Gastroesophageal sphincter (tissue), 4 donors: ENCODE measurements around the gene LNX2. TPM values are rescaled to one million over a fixed set of nuclear protein-coding genes. Genes with fewer than 3 reads are reported as not detected.

ENCODE experiments used
- ATAC-seq: fragments of 150-250 bp; one replicate; pipeline ENCODE4 v1.9.1; 2016; ENCODE audit warnings: mild to moderate bottlenecking, moderate library complexity
- H3K27ac ChIP-seq, 4 donors: fragments of 200-600 bp; sonication (generic) in 3 of 4; 1 replicate in 3 of 4; 2 replicates in 1 of 4; pipeline ENCODE4 v1.5.1; 2016 to 2019
- H3K27me3 ChIP-seq: fragments of 200-600 bp; sonication (generic); one replicate; pipeline ENCODE4 v1.5.1; 2019
- H3K36me3 ChIP-seq, 2 donors: fragments of 200-600 bp; sonication (generic); one replicate each; pipeline ENCODE4 v1.5.1; 2019; ENCODE audit warnings: control low read depth in 1 of 2
- H3K4me1 ChIP-seq, 3 donors: fragments of 200-600 bp; sonication (generic); 1 replicate in 2 of 3; 2 replicates in 1 of 3; pipeline ENCODE4 v1.5.1; 2016 to 2019; ENCODE audit warnings: control low read depth in 2 of 3
- H3K4me3 ChIP-seq, 2 donors: fragments of 200-600 bp; sonication (generic); one replicate each; pipeline ENCODE4 v1.5.1; 2019; ENCODE audit warnings: mild to moderate bottlenecking in 1 of 2, moderate library complexity in 1 of 2
- H3K9me3 ChIP-seq, 3 donors: fragments of 200-600 bp; sonication (generic); one replicate each; pipeline ENCODE4 v1.5.1; 2017 to 2019; ENCODE audit warnings: control low read depth in 2 of 3
- CTCF ChIP-seq, 4 experiments: fragments of 200-600 bp in 2 of 4; fragments of 450-650 bp in 2 of 4; sonication (generic) in 1 of 4; IDR thresholded peaks; one replicate each; pipeline ENCODE4 v1.5.1; 2017 to 2019; ENCODE audit warnings: antibody characterized with exemption in 4 of 4, mild to moderate bottlenecking in 2 of 4, moderate library complexity in 2 of 4
- EP300 ChIP-seq: sonication (generic); formaldehyde crosslinking; IDR thresholded peaks from one replicate; pipeline ENCODE4 v1.6.1; 2017; ENCODE audit warnings: antibody characterized with exemption, mild to moderate bottlenecking
- POLR2A ChIP-seq, 2 donors: fragments of 450-650 bp; IDR thresholded peaks; one replicate each; pipeline ENCODE4 v1.6.1; 2017; ENCODE audit warnings: antibody characterized with exemption in 2 of 2, mild to moderate bottlenecking in 2 of 2, moderate library complexity in 1 of 2
- POLR2AphosphoS5 ChIP-seq: sonication (generic); formaldehyde crosslinking; IDR thresholded peaks from one replicate; pipeline ENCODE4 v1.6.1; 2017; ENCODE audit warnings: antibody characterized with exemption
- WGBS, 2 donors: methylation state at CpG; one replicate each; pipeline ENCODE4 v1.1.5; 2018; ENCODE audit warnings: low coverage in 1 of 2; 5-methylcytosine and 5-hydroxymethylcytosine counted together
- total RNA-seq, 4 donors: library from RNA; depleted of rRNA; stranded (reverse); fragments of >200 nt; gene quantifications; one replicate each; pipeline ENCODE4 v1.1.0, GENCODE V29; 2016

The LNX2 gene
- total RNA-seq, 4 donors from 2014 or later: 10.6 to 16.0 (median 14.0) TPM

- peak overlapping the region; percentile 31 to 60 (median 46) for H3K27ac ChIP-seq
- no peak for ATAC-seq
- peaks cover 0 to 9% of the 10 kb centered on the region in 2 donors for H3K36me3 ChIP-seq
- H3K4me3 ChIP-seq: no peak overlapping the region
- WGBS, 2 donors: 0 to 5% methylated on average over 1 of the region's 1 CpG
- H3K4me1 ChIP-seq: peaks cover 9 to 62% (median 15%) of the 10 kb centered on the region in 3 donors
- H3K9me3 ChIP-seq: no peaks in the 10 kb centered on the region
- TF ChIP-seq POLR2AphosphoS5 (peak; percentile 9), POLR2A (IDR thresholded peaks at IDR 0.05) (no peak), CTCF (IDR thresholded peaks at IDR 0.05) (no peak), EP300 (no peak)
- H3K27me3 ChIP-seq: no peaks in the 10 kb centered on the region
Observed at GRCh38 chr13:27644302-27644701, 24.0 kb upstream of the LNX2 start.

- WGBS, 2 donors: 62 to 63% methylated on average over 5 of the region's 5 CpGs
- H3K27ac ChIP-seq: peak overlapping the region; percentile 31 to 60 (median 46)
Observed at GRCh38 chr13:27643334-27644132, 23.2 kb upstream of the LNX2 start.

GRCh38 chr13:27641711-27642502 is 21.6 kb upstream of the LNX2 start:
- no peak overlapping the region for H3K4me3 ChIP-seq
- H3K9me3 ChIP-seq: no peaks in the 10 kb centered on the region
- TF ChIP-seq EP300 (no peak), POLR2A (IDR thresholded peaks at IDR 0.05) (no peak)
- 72 to 74% methylated on average over 3 to 4 of the region's 4 CpGs for WGBS, 2 donors
- ATAC-seq: no peak
- peak overlapping the region in 3 of 4 donors; percentile 27 to 60 (median 31) for H3K27ac ChIP-seq
- peaks cover 24 to 86% (median 28%) of the 10 kb centered on the region in 3 donors for H3K4me1 ChIP-seq
- H3K36me3 ChIP-seq: no peaks in the 10 kb centered on the region
- no peaks in the 10 kb centered on the region for H3K27me3 ChIP-seq

More at GRCh38 chr13:27643334-27644132, 23.2 kb upstream of the LNX2 start:
- H3K4me3 ChIP-seq: no peak overlapping the region
- H3K4me1 ChIP-seq: peaks cover 14 to 69% (median 15%) of the 10 kb centered on the region in 3 donors
- TF ChIP-seq POLR2A (IDR thresholded peaks at IDR 0.05) (no peak), EP300 (no peak), POLR2AphosphoS5 (no peak), CTCF (IDR thresholded peaks at IDR 0.05) (no peak)
- peaks cover 0 to under 1% of the 10 kb centered on the region in 2 donors for H3K36me3 ChIP-seq
- H3K9me3 ChIP-seq: no peaks in the 10 kb centered on the region
- H3K27me3 ChIP-seq: no peaks in the 10 kb centered on the region
- no peak for ATAC-seq

GRCh38 chr13:27639186-27639585 is 18.9 kb upstream of the LNX2 start:
- Histone ChIP-seq H3K27me3 (no peaks in the 10 kb centered on the region), H3K4me1 (peaks cover 16 to 81% (median 25%) of the 10 kb centered on the region in 3 donors), H3K27ac (peak overlapping the region; percentile 38 to 70 (median 56)), H3K4me3 (no peak overlapping the region), H3K36me3 (no peaks in the 10 kb centered on the region), H3K9me3 (no peaks in the 10 kb centered on the region)
- no peak for ATAC-seq
- TF ChIP-seq EP300 (no peak), CTCF (IDR thresholded peaks at IDR 0.05) (no peak), POLR2AphosphoS5 (no peak), POLR2A (IDR thresholded peaks at IDR 0.05) (no peak)

- Histone ChIP-seq H3K4me1 (peaks cover 9 to 81% (median 21%) of the 10 kb centered on the region in 3 donors), H3K27ac (peak overlapping the region; percentile 47 to 70 (median 67)), H3K36me3 (no peaks in the 10 kb centered on the region), H3K9me3 (no peaks in the 10 kb centered on the region), H3K27me3 (no peaks in the 10 kb centered on the region), H3K4me3 (no peak overlapping the region)
- TF ChIP-seq POLR2AphosphoS5 (no peak), CTCF (IDR thresholded peaks at IDR 0.05) (no peak)
- peak; percentile 48 for ATAC-seq
- 0 to 13% methylated on average over 2 of the region's 2 CpGs for WGBS, 2 donors
Observed at GRCh38 chr13:27638521-27638920, 18.2 kb upstream of the LNX2 start.
